Fibroblast of lung (primary cell): ENCODE results near the gene KIF26B. TPM values are rescaled to one million over a fixed set of nuclear protein-coding genes. Genes with fewer than 3 reads are reported as not detected.

Experiments used
- DNase-seq, 2 donors: peaks; one replicate each; pipeline versions ENCODE4 v3.0.0 to v3.0.0-alpha.2; 2010; ENCODE audit warnings: low read depth in 2 of 2
- H2AFZ ChIP-seq: 2 replicates; pipeline ENCODE4 v1.5.1; 2012; ENCODE audit warnings: low read length, control low read depth, inconsistent platforms
- H3K27ac ChIP-seq: 2 replicates; pipeline ENCODE4 v1.5.1; 2011; ENCODE audit warnings: low read length, control low read depth; ENCODE audit not compliant: insufficient read depth
- H3K27me3 ChIP-seq: 2 replicates; pipeline ENCODE4 v1.5.1; 2011; ENCODE audit warnings: mild to moderate bottlenecking, low read length; ENCODE audit not compliant: control insufficient read depth, insufficient read depth
- H3K36me3 ChIP-seq: 2 replicates; pipeline ENCODE4 v1.5.1; 2011; ENCODE audit warnings: low read length; ENCODE audit not compliant: control insufficient read depth, insufficient read depth
- H3K4me1 ChIP-seq: 2 replicates; pipeline ENCODE4 v1.5.1; 2011; ENCODE audit warnings: low read length; ENCODE audit not compliant: control insufficient read depth, insufficient read depth; ENCODE audit errors: extremely low read depth
- H3K4me2 ChIP-seq: 2 replicates; pipeline ENCODE4 v1.5.1; 2011; ENCODE audit warnings: low read length, control low read depth; ENCODE audit not compliant: insufficient read depth; ENCODE audit errors: extremely low read depth
- H3K4me3 ChIP-seq, 4 experiments: fragments of 200-600 bp in 1 of 4; sonication (generic) in 1 of 4; replicated peaks in 1 of 4; 2 replicates each; pipeline ENCODE4 v1.5.1; 2011 to 2016; ENCODE audit warnings: low read length in 4 of 4, low read depth in 3 of 4, mild to moderate bottlenecking in 3 of 4, control low read depth in 2 of 4, inconsistent platforms in 1 of 4, mixed read lengths in 1 of 4; ENCODE audit not compliant: insufficient read depth in 1 of 4; ENCODE audit errors: control extremely low read depth in 1 of 4
- H3K79me2 ChIP-seq: 2 replicates; pipeline ENCODE4 v1.5.1; 2012; ENCODE audit warnings: mild to moderate bottlenecking, low read length, inconsistent platforms; ENCODE audit not compliant: control insufficient read depth, insufficient read depth
- H3K9ac ChIP-seq: 2 replicates; pipeline ENCODE4 v1.5.1; 2011; ENCODE audit warnings: mild to moderate bottlenecking, low read length, control low read depth; ENCODE audit not compliant: insufficient read depth
- H3K9me3 ChIP-seq: 2 replicates; pipeline ENCODE4 v1.5.1; 2012; ENCODE audit warnings: low read depth, low read length; ENCODE audit not compliant: control insufficient read depth, insufficient read depth
- H4K20me1 ChIP-seq: 2 replicates; pipeline ENCODE4 v1.5.1; 2011; ENCODE audit warnings: low read length; ENCODE audit not compliant: control insufficient read depth, insufficient read depth; ENCODE audit errors: extremely low read depth
- EZH2 ChIP-seq: IDR thresholded peaks from 2 replicates; pipeline ENCODE4 v1.5.1; 2012; ENCODE audit warnings: low read length, control low read depth, mild to moderate bottlenecking; ENCODE audit errors: missing control alignments
- polyA plus RNA-seq, 2 donors: library from polyadenylated mRNA; depleted of rRNA in 1 of 2; stranded (reverse) in 1 of 2; unstranded in 1 of 2; fragments of >200 nt; gene quantifications; 2 replicates each; pipeline ENCODE4 v1.2.1, GENCODE V29; 2011 to 2012; ENCODE audit warnings: missing spikeins in 1 of 2
- total RNA-seq: library from RNA; depleted of rRNA; stranded (reverse); fragments of >200 nt; gene quantifications from 2 replicates; pipeline ENCODE4 v1.2.1, GENCODE V29; 2014
- TF ChIP-seq, protein P1 (sequence below), 2 donors: IDR thresholded peaks in 1 of 2; conservative IDR thresholded peaks in 1 of 2; 1 replicate in 1 of 2; 2 replicates in 1 of 2; pipeline ENCODE4 v1.5.1; 2011 to 2012; ENCODE audit warnings: low read length in 2 of 2, control low read depth in 1 of 2, inconsistent platforms in 1 of 2, low read depth in 1 of 2, mild to moderate bottlenecking in 1 of 2

The KIF26B gene
- total and polyA plus RNA-seq, 2 donors (not counting 1 experiment from before 2014, with no cell fraction given) = 5.3 to 6.1 TPM

DNA sequence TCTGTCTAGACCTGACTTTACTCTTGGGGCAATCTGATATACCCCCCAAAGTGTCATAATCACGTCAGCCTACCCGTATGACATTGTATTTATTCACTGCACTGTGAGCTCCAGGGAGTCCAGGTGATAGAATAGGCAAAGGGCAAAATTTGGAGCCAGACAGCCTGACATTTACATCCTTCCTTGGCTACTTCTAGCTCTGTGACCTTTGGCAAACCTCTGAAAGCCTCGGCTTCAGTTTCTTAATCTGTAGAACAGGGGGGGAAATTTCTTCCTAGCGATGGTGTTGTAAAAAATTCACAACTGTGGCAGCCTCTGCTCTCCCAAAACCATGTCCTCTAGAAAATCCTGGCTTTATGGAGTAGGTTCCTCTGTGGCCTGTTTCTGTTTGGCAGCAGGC lies 240.9 kb downstream of the KIF26B start:
- Histone ChIP-seq H4K20me1 (no peaks in the 10 kb centered on the region), H3K27me3 (no peaks in the 10 kb centered on the region), H3K4me3 (no peak overlapping the region), H3K4me1 (no peaks in the 10 kb centered on the region), H3K36me3 (no peaks in the 10 kb centered on the region), H3K27ac (no peak overlapping the region), H3K79me2 (no peaks in the 10 kb centered on the region), H3K9ac (no peak overlapping the region), H2AFZ (no peak overlapping the region), H3K4me2 (no peak overlapping the region), H3K9me3 (no peaks in the 10 kb centered on the region)
- no peak for TF ChIP-seq EZH2
- TF ChIP-seq, protein P1, sequence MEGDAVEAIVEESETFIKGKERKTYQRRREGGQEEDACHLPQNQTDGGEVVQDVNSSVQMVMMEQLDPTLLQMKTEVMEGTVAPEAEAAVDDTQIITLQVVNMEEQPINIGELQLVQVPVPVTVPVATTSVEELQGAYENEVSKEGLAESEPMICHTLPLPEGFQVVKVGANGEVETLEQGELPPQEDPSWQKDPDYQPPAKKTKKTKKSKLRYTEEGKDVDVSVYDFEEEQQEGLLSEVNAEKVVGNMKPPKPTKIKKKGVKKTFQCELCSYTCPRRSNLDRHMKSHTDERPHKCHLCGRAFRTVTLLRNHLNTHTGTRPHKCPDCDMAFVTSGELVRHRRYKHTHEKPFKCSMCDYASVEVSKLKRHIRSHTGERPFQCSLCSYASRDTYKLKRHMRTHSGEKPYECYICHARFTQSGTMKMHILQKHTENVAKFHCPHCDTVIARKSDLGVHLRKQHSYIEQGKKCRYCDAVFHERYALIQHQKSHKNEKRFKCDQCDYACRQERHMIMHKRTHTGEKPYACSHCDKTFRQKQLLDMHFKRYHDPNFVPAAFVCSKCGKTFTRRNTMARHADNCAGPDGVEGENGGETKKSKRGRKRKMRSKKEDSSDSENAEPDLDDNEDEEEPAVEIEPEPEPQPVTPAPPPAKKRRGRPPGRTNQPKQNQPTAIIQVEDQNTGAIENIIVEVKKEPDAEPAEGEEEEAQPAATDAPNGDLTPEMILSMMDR (conservative IDR thresholded peaks at IDR 0.05 in 1 of 2, IDR thresholded peaks at IDR 0.05 in 1 of 2; ENCODE audit: low read depth in 1 of 2, low read length in 2 of 2) = no peak
- no peak for DNase-seq

DNA sequence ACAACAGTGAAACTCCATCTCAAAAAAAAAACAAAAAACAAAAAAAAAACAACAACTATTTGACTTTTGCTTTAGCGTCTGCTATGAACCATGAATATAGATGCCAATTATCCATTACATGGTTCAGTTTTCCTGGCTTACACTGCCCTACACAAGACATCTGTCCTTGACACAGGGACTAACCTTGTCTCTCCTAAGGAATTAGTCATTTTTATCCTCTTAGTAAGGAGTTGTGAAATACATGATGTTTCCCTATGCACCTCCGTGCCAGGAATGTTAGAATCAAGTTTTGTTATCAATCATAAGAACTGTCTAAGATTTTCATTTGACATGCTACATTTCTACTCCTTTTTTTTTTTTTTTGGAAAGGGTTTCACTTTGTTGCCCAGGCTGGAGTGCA lies 241.8 kb downstream of the KIF26B start:
- H3K79me2 ChIP-seq = no peaks in the 10 kb centered on the region
- no peak overlapping the region for H3K4me2 ChIP-seq
- H3K4me1 ChIP-seq = no peaks in the 10 kb centered on the region
- no peak overlapping the region for H2AFZ ChIP-seq
- peak in 1 of 2 donors; percentile 27 for DNase-seq
- H3K4me3 ChIP-seq = no peak overlapping the region
- no peaks in the 10 kb centered on the region for H3K27me3 ChIP-seq
- H3K9ac ChIP-seq = no peak overlapping the region
- H4K20me1 ChIP-seq = no peaks in the 10 kb centered on the region
- no peaks in the 10 kb centered on the region for H3K36me3 ChIP-seq
- no peaks in the 10 kb centered on the region for H3K9me3 ChIP-seq
- no peak for TF ChIP-seq EZH2
- TF ChIP-seq, protein P1 (conservative IDR thresholded peaks at IDR 0.05 in 1 of 2, IDR thresholded peaks at IDR 0.05 in 1 of 2; ENCODE audit: low read depth in 1 of 2, low read length in 2 of 2) = no peak
- no peak overlapping the region for H3K27ac ChIP-seq

DNA sequence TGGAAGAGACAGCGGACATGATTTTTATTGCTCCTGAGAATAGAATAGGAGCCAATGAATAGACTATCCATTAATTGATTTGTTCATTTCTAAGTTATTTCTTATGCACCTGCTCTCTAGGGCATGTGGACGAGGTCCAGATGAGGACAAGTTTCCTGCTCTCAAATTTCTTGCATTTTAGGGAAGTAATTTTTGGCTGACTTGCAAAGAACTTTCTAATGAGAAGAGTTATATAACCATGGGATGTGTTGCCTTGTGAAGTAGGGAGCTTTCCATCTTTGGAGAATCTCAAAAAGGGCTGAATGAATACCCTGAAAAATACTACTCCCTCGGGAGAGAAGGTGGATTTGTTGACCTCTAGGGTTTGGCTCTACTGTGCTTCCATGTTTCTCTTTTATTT lies 243.0 kb downstream of the KIF26B start:
- H3K9ac ChIP-seq = no peak overlapping the region
- no peak overlapping the region for H3K4me2 ChIP-seq
- H3K79me2 ChIP-seq = no peaks in the 10 kb centered on the region
- DNase-seq = no peak
- no peaks in the 10 kb centered on the region for H3K4me1 ChIP-seq
- H3K4me3 ChIP-seq = no peak overlapping the region
- no peak overlapping the region for H3K27ac ChIP-seq
- H3K36me3 ChIP-seq = no peaks in the 10 kb centered on the region
- no peaks in the 10 kb centered on the region for H4K20me1 ChIP-seq
- TF ChIP-seq EZH2 = no peak
- TF ChIP-seq, protein P1 (conservative IDR thresholded peaks at IDR 0.05 in 1 of 2, IDR thresholded peaks at IDR 0.05 in 1 of 2; ENCODE audit: low read depth in 1 of 2, low read length in 2 of 2) = no peak
- no peaks in the 10 kb centered on the region for H3K27me3 ChIP-seq
- no peak overlapping the region for H2AFZ ChIP-seq
- H3K9me3 ChIP-seq = no peaks in the 10 kb centered on the region
